HepG2 (cell line): ENCODE data around the gene GPC6. TPM values are rescaled to one million over a fixed set of nuclear protein-coding genes. Genes with fewer than 3 reads are reported as not detected.
A peak's percentile ranks its signal among the peaks of the same experiment; 100 is the strongest.

Source experiments
- ATF2 ChIP-seq: sonication (generic); formaldehyde crosslinking; IDR thresholded peaks from 2 replicates; pipeline ENCODE4 v1.4.0; 2020; ENCODE audit warnings: missing genetic modification reagents
- CREM ChIP-seq, 2 experiments: sonication (generic) in 1 of 2; formaldehyde crosslinking in 1 of 2; IDR thresholded peaks; 2 replicates each; pipeline versions ENCODE4 v1.4.0 to v1.6.1; 2016 to 2020; ENCODE audit warnings: antibody characterized with exemption in 1 of 2, mild to moderate bottlenecking in 1 of 2, missing genetic modification reagents in 1 of 2
- FOXA1 ChIP-seq, 2 experiments: fragments of 450-650 bp in 1 of 2; sonication (generic) in 1 of 2; formaldehyde crosslinking in 1 of 2; IDR thresholded peaks; 2 replicates each; pipeline versions ENCODE4 v1.4.0 to v1.6.1; 2016 to 2020; ENCODE audit warnings: missing genetic modification reagents in 1 of 2
- FOXM1 ChIP-seq: sonication (generic); formaldehyde crosslinking; IDR thresholded peaks from 2 replicates; pipeline ENCODE4 v1.5.0; 2020; ENCODE audit warnings: missing genetic modification reagents
- HNRNPUL1 ChIP-seq: fragments of 200-400 bp; formaldehyde crosslinking; IDR thresholded peaks from 2 replicates; pipeline ENCODE4 v1.6.1; 2017; ENCODE audit warnings: low read depth, mild to moderate bottlenecking, low read length, moderate library complexity
- ISL2 ChIP-seq: sonication (generic); formaldehyde crosslinking; IDR thresholded peaks from 2 replicates; pipeline ENCODE4 v1.5.0; 2020; ENCODE audit warnings: missing genetic modification reagents
- NONO ChIP-seq, 2 experiments: fragments of 450-650 bp in 1 of 2; sonication (generic) in 1 of 2; formaldehyde crosslinking in 1 of 2; IDR thresholded peaks in 1 of 2; conservative IDR thresholded peaks in 1 of 2; 2 replicates each; pipeline versions ENCODE4 v1.6.1 to v1.8.0; 2017 to 2022; ENCODE audit warnings: mild to moderate bottlenecking in 1 of 2, missing genetic modification reagents in 1 of 2, moderate library complexity in 1 of 2
- RXRA ChIP-seq: sonication (generic); formaldehyde crosslinking; IDR thresholded peaks from 2 replicates; pipeline ENCODE4 v1.5.1; 2020; ENCODE audit warnings: missing genetic modification reagents
- SP4 ChIP-seq: sonication (generic); formaldehyde crosslinking; IDR thresholded peaks from 2 replicates; pipeline ENCODE4 v1.8.1; 2023; ENCODE audit warnings: mild to moderate bottlenecking, missing genetic modification reagents
- TCF7 ChIP-seq: sonication (generic); IDR thresholded peaks from 2 replicates; pipeline ENCODE4 v1.6.1; 2016; ENCODE audit warnings: antibody characterized with exemption, low read depth
- THRA ChIP-seq: sonication (generic); formaldehyde crosslinking; IDR thresholded peaks from 2 replicates; pipeline ENCODE4 v1.4.0; 2020; ENCODE audit warnings: missing genetic modification reagents, borderline replicate concordance
- ZBTB37 ChIP-seq: sonication (generic); formaldehyde crosslinking; IDR thresholded peaks from 2 replicates; pipeline ENCODE4 v1.4.0; 2020; ENCODE audit warnings: mild to moderate bottlenecking, missing genetic modification reagents
- ZBTB4 ChIP-seq: sonication (generic); formaldehyde crosslinking; IDR thresholded peaks from 2 replicates; pipeline ENCODE4 v1.4.0; 2020; ENCODE audit warnings: missing genetic modification reagents, mild to moderate bottlenecking, borderline replicate concordance
- ZNF468 ChIP-seq: sonication (generic); formaldehyde crosslinking; IDR thresholded peaks from 2 replicates; pipeline ENCODE4 v1.8.0; 2022; ENCODE audit warnings: mild to moderate bottlenecking, moderate library complexity, missing genetic modification reagents
- ZNF556 ChIP-seq: sonication (generic); formaldehyde crosslinking; IDR thresholded peaks from 2 replicates; pipeline ENCODE4 v1.4.0; 2020; ENCODE audit warnings: mild to moderate bottlenecking, missing genetic modification reagents, borderline replicate concordance
- ZNF775 ChIP-seq: sonication (generic); formaldehyde crosslinking; IDR thresholded peaks from 2 replicates; pipeline ENCODE4 v1.4.0; 2020; ENCODE audit warnings: missing genetic modification reagents, mild to moderate bottlenecking, moderate library complexity, borderline replicate concordance
- ZNF878 ChIP-seq: sonication (generic); formaldehyde crosslinking; IDR thresholded peaks from 2 replicates; pipeline ENCODE4 v1.8.1; 2023; ENCODE audit warnings: mild to moderate bottlenecking, missing genetic modification reagents, moderate library complexity
- polyA plus RNA-seq, 8 experiments: library from polyadenylated mRNA; depleted of rRNA in 3 of 8; stranded (reverse) in 7 of 8; unstranded in 1 of 8; fragments of >200 nt; fragmentation: Illumina TruSeq in 4 of 8; extraction: Trizol in 4 of 8; gene quantifications; 2 replicates each; pipeline versions ENCODE4 v1.2.1 to v1.2.3, GENCODE V29; 2011 to 2016; ENCODE audit warnings: low read depth in 4 of 8, missing spikeins in 1 of 8, mixed read lengths in 1 of 8; ENCODE audit not compliant: insufficient read depth in 1 of 8
- total RNA-seq, 5 experiments: library from RNA; depleted of rRNA; stranded (reverse); fragments of >200 nt; fragmentation: Illumina TruSeq; extraction: Trizol; gene quantifications; 2 replicates each; pipeline ENCODE4 v1.2.3, GENCODE V29; 2016; ENCODE audit warnings: low read depth in 1 of 5

GPC6 gene
- total and polyA plus RNA-seq, 2 of the 13 experiments (the other 11 are each of a cell fraction or from before 2014, with no cell fraction given), result 24.5 to 33.9 TPM

DNA sequence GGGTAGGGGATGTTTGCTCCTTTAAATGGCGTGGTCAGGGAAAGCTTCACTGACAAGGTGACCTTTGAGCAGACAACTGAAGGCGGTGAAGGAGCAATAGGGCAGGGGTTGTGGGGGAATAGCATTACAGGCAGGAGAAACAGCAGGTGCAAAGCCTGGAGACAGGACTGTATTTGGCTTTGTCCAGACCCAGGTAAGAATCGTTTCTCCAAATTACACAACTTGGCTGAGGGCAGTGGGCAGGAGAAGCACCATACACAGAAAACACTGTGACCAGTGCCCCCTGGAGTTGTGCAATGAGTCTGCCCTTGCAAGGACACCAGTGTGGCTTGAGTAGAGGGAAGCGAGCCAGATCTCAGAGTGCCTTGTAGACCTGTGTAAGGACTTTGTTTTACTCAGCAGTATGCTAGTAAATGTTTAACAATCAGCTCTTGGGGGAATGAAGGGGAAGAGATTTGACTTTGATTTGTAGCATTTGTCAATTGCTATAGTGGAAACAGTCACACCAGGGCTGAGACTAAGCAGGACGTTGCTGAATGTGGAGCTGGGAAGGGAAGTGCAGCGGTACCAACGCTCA lies 892.8 kb downstream of the GPC6 start (continued):
- peak; percentile 63; the same call in 1 of the 2 replicates for TF ChIP-seq ZBTB37 (CRISPR knock-in tag)
- 0 out of 2 replicates have a peak, but pooled peaks have one; percentile 18 for TF ChIP-seq TCF7
- no peak for TF ChIP-seq FOXA1 (IDR thresholded peaks at IDR 0.05)
- peak; percentile 5; the same call in 1 of the 2 replicates for TF ChIP-seq FOXA1 (CRISPR knock-in tag; IDR thresholded peaks at IDR 0.05)
- 0 out of 2 replicates have a peak, but pooled peaks have one; percentile 67 for TF ChIP-seq ZNF775 (CRISPR knock-in tag)
- TF ChIP-seq SP4, result no peak
- no peak for TF ChIP-seq FOXM1 (CRISPR knock-in tag)
- no peak for TF ChIP-seq HNRNPUL1
- no peak for TF ChIP-seq ZNF468 (CRISPR knock-in tag)
- 0 out of 2 replicates have a peak, but pooled peaks have one; percentile 27 for TF ChIP-seq ZNF878
- no peak for TF ChIP-seq ZBTB4
- peak; percentile 67; the same call in 1 of the 2 replicates for TF ChIP-seq THRA
- TF ChIP-seq ATF2, result 0 out of 2 replicates have a peak, but pooled peaks have one; percentile 24
- TF ChIP-seq RXRA (CRISPR knock-in tag), result peak; percentile 57; the same call in 1 of the 2 replicates
- peak; percentile 33; the same call in 1 of the 2 replicates for TF ChIP-seq CREM (IDR thresholded peaks at IDR 0.05)
- TF ChIP-seq CREM (CRISPR knock-in tag; IDR thresholded peaks at IDR 0.05), result no peak
- peak; percentile 84 for TF ChIP-seq ZNF556 (CRISPR knock-in tag)
- peak; percentile 67; the same call in 1 of the 2 replicates for TF ChIP-seq ISL2
- TF ChIP-seq NONO (IDR thresholded peaks at IDR 0.05), result no peak
- TF ChIP-seq NONO (CRISPR knock-in tag; conservative IDR thresholded peaks at IDR 0.05), result peak; percentile 80
